Coronary artery (tissue), 2 donors: ENCODE measurements around the gene OR2B2.

Source experiments
- DNase-seq: peaks from one replicate; pipeline ENCODE4 v3.0.0-alpha.2; 2017; ENCODE audit warnings: low spot score
- H3K27ac ChIP-seq, 2 donors: fragments of 200-600 bp; sonication (generic); one replicate each; pipeline ENCODE4 v1.5.1; 2016 to 2019
- H3K4me3 ChIP-seq: fragments of 200-600 bp; sonication (generic); 2 replicates; pipeline ENCODE4 v1.5.1; 2016; ENCODE audit warnings: mild to moderate bottlenecking, moderate library complexity
- CTCF ChIP-seq: fragments of 200-600 bp; sonication (generic); IDR thresholded peaks from one replicate; pipeline ENCODE4 v1.5.1; 2019; ENCODE audit warnings: antibody characterized with exemption

Gene OR2B2

GRCh38 chr6:27892649-27893058 lies 19.5 kb downstream of the OR2B2 start:
- no peak for TF ChIP-seq CTCF
- peak overlapping the region in 1 of 2 donors; percentile 80 for H3K27ac ChIP-seq
- DNase-seq = no peak
- H3K4me3 ChIP-seq = peak overlapping the region; percentile 71

- TF ChIP-seq CTCF = no peak
- no peak for DNase-seq
- no peak overlapping the region for H3K27ac ChIP-seq
- H3K4me3 ChIP-seq = no peak overlapping the region
Observed at GRCh38 chr6:27891320-27891875, 20.8 kb downstream of the OR2B2 start.

GRCh38 chr6:27890445-27891319 lies 21.5 kb downstream of the OR2B2 start:
- no peak for DNase-seq
- Histone ChIP-seq H3K27ac (no peak overlapping the region), H3K4me3 (peak overlapping the region; percentile 61)
- no peak for TF ChIP-seq CTCF

- H3K4me3 ChIP-seq = peak overlapping the region; percentile 61
- DNase-seq = no peak
- TF ChIP-seq CTCF = no peak
- H3K27ac ChIP-seq = no peak overlapping the region
Observed at GRCh38 chr6:27889628-27890444, 22.4 kb downstream of the OR2B2 start.

- Histone ChIP-seq H3K4me3 (no peak overlapping the region), H3K27ac (no peak overlapping the region)
- no peak for TF ChIP-seq CTCF
- no peak for DNase-seq
Observed at GRCh38 chr6:27889275-27889627, 22.9 kb downstream of the OR2B2 start.

- no peak for TF ChIP-seq CTCF
- DNase-seq = no peak
- Histone ChIP-seq H3K27ac (no peak overlapping the region), H3K4me3 (no peak overlapping the region)
Observed at GRCh38 chr6:27888566-27888965, 23.6 kb downstream of the OR2B2 start.
